Right atrium auricular region (tissue), 2 donors: ENCODE results near the gene HGS. TPM values are rescaled to one million over a fixed set of nuclear protein-coding genes. Genes with fewer than 3 reads are reported as not detected.

Experiments used
- DNase-seq: peaks from one replicate; pipeline ENCODE4 v3.0.0-alpha.2; 2019; ENCODE audit warnings: low spot score
- H3K27ac ChIP-seq, 2 donors: fragments of 200-600 bp; sonication (generic); 1 replicate in 1 of 2; 2 replicates in 1 of 2; pipeline ENCODE4 v1.5.1; 2016 to 2019
- H3K27me3 ChIP-seq, 2 donors: fragments of 200-600 bp; sonication (generic); one replicate each; pipeline versions ENCODE4 v1.5.1 to v1.6.0; 2017 to 2019
- H3K36me3 ChIP-seq: fragments of 200-600 bp; sonication (generic); one replicate; pipeline ENCODE4 v1.5.1; 2016
- H3K4me1 ChIP-seq, 2 donors: fragments of 200-600 bp; sonication (generic); one replicate each; pipeline versions ENCODE4 v1.5.1 to v1.6.0; 2017 to 2019
- H3K4me3 ChIP-seq, 2 donors: fragments of 200-600 bp; sonication (generic); 1 replicate in 1 of 2; 2 replicates in 1 of 2; pipeline ENCODE4 v1.5.1; 2017 to 2019; ENCODE audit warnings: mild to moderate bottlenecking in 1 of 2, moderate library complexity in 1 of 2
- H3K9me3 ChIP-seq, 2 donors: fragments of 200-600 bp; sonication (generic); one replicate each; pipeline ENCODE4 v1.5.1; 2019
- total RNA-seq, 2 donors: library from RNA; depleted of rRNA; stranded (reverse); fragments of >200 nt; gene quantifications; one replicate each; pipeline ENCODE4 v1.1.0, GENCODE V29; 2016
- TF ChIP-seq, protein P1 (sequence below), 2 donors: fragments of 200-600 bp; sonication (generic); IDR thresholded peaks; one replicate each; pipeline ENCODE4 v1.5.1; 2019; ENCODE audit warnings: antibody characterized with exemption in 2 of 2

The HGS gene
- total RNA-seq, 2 donors from 2014 or later = 33.7 to 59.5 TPM

DNA sequence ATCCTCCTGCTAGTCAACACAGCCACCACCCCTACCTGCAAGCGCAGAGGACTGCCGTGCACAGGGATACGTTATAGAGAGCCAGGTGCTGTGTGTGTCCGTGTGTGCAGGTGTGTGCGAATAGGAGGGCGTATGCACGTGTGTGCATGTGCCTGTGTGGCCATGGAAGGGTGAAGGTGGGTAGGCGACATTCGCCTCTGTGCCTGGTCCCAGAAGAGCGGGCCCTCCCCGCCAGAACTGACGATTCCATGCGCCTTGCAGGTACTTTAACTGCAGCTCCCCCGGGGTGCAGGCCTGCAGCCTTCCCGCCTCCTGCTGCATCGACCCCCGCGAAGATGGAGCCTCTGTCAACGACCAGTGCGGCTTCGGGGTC is 36.2 kb upstream of the HGS start:
- Histone ChIP-seq H3K36me3 (no peaks in the 10 kb centered on the region), H3K9me3 (peaks cover 0 to 6% of the 10 kb centered on the region in 2 donors), H3K4me1 (no peaks in the 10 kb centered on the region), H3K27ac (no peak overlapping the region), H3K4me3 (no peak overlapping the region), H3K27me3 (peaks cover 4 to 9% of the 10 kb centered on the region in 2 donors)
- no peak for DNase-seq
- TF ChIP-seq, protein P1, sequence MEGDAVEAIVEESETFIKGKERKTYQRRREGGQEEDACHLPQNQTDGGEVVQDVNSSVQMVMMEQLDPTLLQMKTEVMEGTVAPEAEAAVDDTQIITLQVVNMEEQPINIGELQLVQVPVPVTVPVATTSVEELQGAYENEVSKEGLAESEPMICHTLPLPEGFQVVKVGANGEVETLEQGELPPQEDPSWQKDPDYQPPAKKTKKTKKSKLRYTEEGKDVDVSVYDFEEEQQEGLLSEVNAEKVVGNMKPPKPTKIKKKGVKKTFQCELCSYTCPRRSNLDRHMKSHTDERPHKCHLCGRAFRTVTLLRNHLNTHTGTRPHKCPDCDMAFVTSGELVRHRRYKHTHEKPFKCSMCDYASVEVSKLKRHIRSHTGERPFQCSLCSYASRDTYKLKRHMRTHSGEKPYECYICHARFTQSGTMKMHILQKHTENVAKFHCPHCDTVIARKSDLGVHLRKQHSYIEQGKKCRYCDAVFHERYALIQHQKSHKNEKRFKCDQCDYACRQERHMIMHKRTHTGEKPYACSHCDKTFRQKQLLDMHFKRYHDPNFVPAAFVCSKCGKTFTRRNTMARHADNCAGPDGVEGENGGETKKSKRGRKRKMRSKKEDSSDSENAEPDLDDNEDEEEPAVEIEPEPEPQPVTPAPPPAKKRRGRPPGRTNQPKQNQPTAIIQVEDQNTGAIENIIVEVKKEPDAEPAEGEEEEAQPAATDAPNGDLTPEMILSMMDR (IDR thresholded peaks at IDR 0.05) = no peak

DNA sequence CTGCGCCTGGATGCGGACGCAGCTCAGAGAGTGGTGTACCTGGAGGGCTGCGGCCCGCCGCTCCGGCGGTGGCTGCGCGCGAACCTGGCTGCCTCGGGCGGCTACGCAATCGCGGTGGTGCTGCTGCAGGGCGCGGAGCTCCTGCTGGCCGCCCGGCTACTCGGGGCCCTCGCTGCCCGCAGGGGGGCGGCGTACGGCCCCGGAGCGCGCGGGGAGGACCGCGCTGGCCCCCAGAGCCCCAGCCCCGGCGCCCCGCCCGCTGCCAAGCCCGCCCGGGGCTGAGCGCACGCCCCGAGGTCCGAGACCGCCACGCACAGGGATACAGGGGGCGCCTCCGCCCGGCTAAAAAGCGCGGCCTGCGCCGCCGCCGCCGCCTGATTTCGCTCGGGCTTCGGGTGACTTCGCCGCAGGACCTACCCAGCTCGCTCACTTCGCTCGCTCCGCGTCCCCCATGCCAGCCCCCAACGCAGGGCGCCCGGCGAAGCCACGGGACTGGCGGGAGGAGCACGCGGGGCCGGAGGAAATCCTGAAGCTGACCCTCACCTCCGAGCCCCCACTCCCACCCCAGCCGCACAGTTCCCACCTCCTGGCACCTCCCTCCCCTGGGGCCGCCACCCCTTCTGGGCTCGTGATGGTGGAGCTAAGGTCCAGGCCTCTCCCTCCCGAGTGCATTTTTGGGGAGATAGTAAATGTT is 35.7 kb upstream of the HGS start:
- no peak overlapping the region for H3K4me3 ChIP-seq
- H3K36me3 ChIP-seq = no peaks in the 10 kb centered on the region
- peaks cover 4 to 9% of the 10 kb centered on the region in 2 donors for H3K27me3 ChIP-seq
- TF ChIP-seq, protein P1 (IDR thresholded peaks at IDR 0.05) = no peak
- no peaks in the 10 kb centered on the region for H3K4me1 ChIP-seq
- DNase-seq = no peak
- H3K9me3 ChIP-seq = peaks cover 0 to 6% of the 10 kb centered on the region in 2 donors
- H3K27ac ChIP-seq = no peak overlapping the region

DNA sequence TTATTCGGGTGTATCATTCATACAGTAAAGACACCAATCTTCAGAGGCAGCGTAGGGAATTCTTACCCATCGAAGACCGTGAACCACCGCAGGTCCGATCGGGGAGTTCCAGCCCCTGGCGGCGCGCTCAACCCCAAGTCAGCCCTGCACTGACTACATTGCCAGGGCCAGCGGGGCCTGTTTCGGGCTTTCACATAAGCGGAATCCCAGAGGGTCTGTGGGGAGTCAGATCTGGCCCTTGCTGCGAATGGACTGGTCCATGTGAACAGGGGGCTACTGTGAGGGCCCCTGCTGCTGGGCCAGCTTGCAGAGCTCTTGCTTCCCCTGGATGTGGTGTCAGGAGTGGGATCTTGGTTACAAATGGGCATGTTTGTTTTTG is 35.1 kb upstream of the HGS start:
- H3K4me3 ChIP-seq = no peak overlapping the region
- H3K27me3 ChIP-seq = peaks cover 4 to 9% of the 10 kb centered on the region in 2 donors
- no peaks in the 10 kb centered on the region for H3K36me3 ChIP-seq
- TF ChIP-seq, protein P1 (IDR thresholded peaks at IDR 0.05) = no peak
- H3K27ac ChIP-seq = no peak overlapping the region
- peaks cover 0 to 6% of the 10 kb centered on the region in 2 donors for H3K9me3 ChIP-seq
- no peaks in the 10 kb centered on the region for H3K4me1 ChIP-seq
- no peak for DNase-seq

DNA sequence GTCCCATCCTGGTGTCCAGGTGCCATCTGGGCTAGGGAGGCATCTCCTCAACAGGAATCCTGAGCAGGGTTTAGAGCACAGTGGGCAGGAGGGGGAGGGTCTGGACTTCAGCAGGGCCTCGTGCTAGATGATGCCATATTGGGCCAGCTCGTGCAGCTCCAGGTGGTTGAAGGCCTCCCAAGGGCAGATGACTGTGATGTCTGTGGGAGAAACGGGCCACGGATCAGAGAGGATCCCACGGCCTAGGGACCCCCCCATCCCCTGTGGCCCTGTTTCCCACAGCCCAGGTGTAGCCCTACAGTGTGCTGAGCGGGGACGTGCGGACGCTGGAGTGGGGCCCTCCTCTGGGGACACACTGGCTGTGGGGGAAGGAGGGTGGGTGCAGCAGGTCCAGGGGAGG is 32.9 kb upstream of the HGS start:
- H3K4me1 ChIP-seq = no peaks in the 10 kb centered on the region
- peaks cover 4 to 9% of the 10 kb centered on the region in 2 donors for H3K27me3 ChIP-seq
- DNase-seq = no peak
- TF ChIP-seq, protein P1 (IDR thresholded peaks at IDR 0.05) = no peak
- no peak overlapping the region for H3K4me3 ChIP-seq
- H3K27ac ChIP-seq = no peak overlapping the region
- no peaks in the 10 kb centered on the region for H3K36me3 ChIP-seq
- peaks cover 0 to 6% of the 10 kb centered on the region in 2 donors for H3K9me3 ChIP-seq

DNA sequence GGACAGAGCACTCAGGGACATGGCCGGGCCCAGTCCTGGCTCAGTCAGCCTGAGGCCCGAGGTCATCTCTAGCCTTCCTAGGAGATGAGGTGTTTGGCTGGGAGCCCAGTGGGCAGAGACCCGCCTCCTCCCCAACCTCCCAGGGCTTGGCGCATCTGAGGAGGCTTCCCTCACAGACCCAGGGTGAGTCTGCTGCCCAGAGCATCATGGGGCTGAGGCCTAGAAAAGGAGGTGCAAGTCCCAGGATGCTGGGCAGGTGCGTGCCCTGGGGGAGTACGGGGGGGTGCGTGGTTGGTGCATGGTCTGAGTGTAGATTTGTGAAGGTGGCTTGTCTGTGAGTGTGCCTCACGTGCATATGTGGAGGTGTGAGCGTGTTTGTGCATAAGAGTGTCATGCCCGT is 32.1 kb upstream of the HGS start:
- Histone ChIP-seq H3K4me3 (no peak overlapping the region), H3K27ac (no peak overlapping the region), H3K36me3 (no peaks in the 10 kb centered on the region), H3K27me3 (peaks cover 4 to 9% of the 10 kb centered on the region in 2 donors), H3K9me3 (peaks cover 0 to 6% of the 10 kb centered on the region in 2 donors), H3K4me1 (no peaks in the 10 kb centered on the region)
- TF ChIP-seq, protein P1 (IDR thresholded peaks at IDR 0.05) = no peak
- DNase-seq = no peak
